IMR-90 (cell line): ENCODE data around the gene MAML1. TPM values are rescaled to one million over a fixed set of nuclear protein-coding genes. Genes with fewer than 3 reads are reported as not detected.
A peak's percentile ranks its signal among the peaks of the same experiment; 100 is the strongest.

Experiments used
- ATAC-seq: fragments of 200-7000 bp; cut with Tn5 transposase; 2 replicates; pipeline ENCODE4 v1.9.1; 2020; ENCODE audit warnings: low read depth, mild to moderate bottlenecking, moderate library complexity
- BruUV-seq: library from RNA; stranded (reverse); fragments of 400-500 nt; replicated peaks from 2 replicates; lab custom pipeline; 2021; lab: Mats Ljungman, UMichigan
- CTCF ChIA-PET: fragments of 300-600 bp; formaldehyde crosslinking; extraction: SDS; loops from one replicate; lab custom pipeline; 2021; ENCODE audit warnings: antibody characterized with exemption; lab: Yijun Ruan, JAX
- POLR2A ChIA-PET: fragments of 300-600 bp; sonication (Branson Sonifier 250); formaldehyde crosslinking; loops from one replicate; lab custom pipeline; 2022; ENCODE audit warnings: antibody characterized with exemption; ENCODE audit not compliant: unreplicated experiment; lab: Charles Lee
- DNase-seq: peaks from one replicate; pipeline ENCODE4 v3.0.0; 2013
- H2AFZ ChIP-seq: replicated peaks from 2 replicates; pipeline ENCODE3; 2013; ENCODE audit warnings: low read length, mild to moderate bottlenecking; ENCODE audit not compliant: poor library complexity
- H2AK5ac ChIP-seq: 2 replicates; pipeline ENCODE4 v1.6.1; 2013; ENCODE audit warnings: low read depth, low read length, inconsistent platforms
- H2AK9ac ChIP-seq: replicated peaks from 2 replicates; pipeline ENCODE3; 2013; ENCODE audit warnings: mild to moderate bottlenecking, low read depth, low read length, moderate library complexity; ENCODE audit not compliant: poor library complexity
- H2BK120ac ChIP-seq: 2 replicates; pipeline ENCODE4 v1.6.1; 2013; ENCODE audit warnings: low read depth, low read length, inconsistent platforms
- H2BK15ac ChIP-seq: 3 replicates; pipeline ENCODE4 v1.6.1; 2013; ENCODE audit warnings: low read depth, low read length, inconsistent platforms
- H2BK20ac ChIP-seq: 2 replicates; pipeline ENCODE4 v1.6.1; 2013; ENCODE audit warnings: low read depth, mild to moderate bottlenecking, inconsistent platforms, low read length, moderate library complexity
- H2BK5ac ChIP-seq: 2 replicates; pipeline ENCODE4 v1.6.1; 2013; ENCODE audit warnings: mild to moderate bottlenecking, low read depth, low read length, inconsistent platforms; ENCODE audit not compliant: poor library complexity, severe bottlenecking
- H3K14ac ChIP-seq: replicated peaks from 2 replicates; pipeline ENCODE4 v1.6.1; 2013; ENCODE audit warnings: low read depth, low read length, inconsistent platforms
- H3K18ac ChIP-seq: 2 replicates; pipeline ENCODE4 v1.6.1; 2013; ENCODE audit warnings: low read depth, low read length, control low read depth
- H3K23ac ChIP-seq: 2 replicates; pipeline ENCODE4 v1.6.1; 2013; ENCODE audit warnings: low read depth, low read length, inconsistent platforms
- H3K27ac ChIP-seq: 2 replicates; pipeline ENCODE4 v1.5.1; 2013; ENCODE audit warnings: mild to moderate bottlenecking, control low read depth, low read length; ENCODE audit not compliant: insufficient read depth
- H3K27me3 ChIP-seq: 2 replicates; pipeline ENCODE4 v1.6.1; 2013; ENCODE audit warnings: low read length; ENCODE audit not compliant: control insufficient read depth, insufficient read depth
- H3K36me3 ChIP-seq: 2 replicates; pipeline ENCODE4 v1.6.1; 2013; ENCODE audit warnings: low read length, mixed read lengths; ENCODE audit not compliant: control insufficient read depth, insufficient read depth
- H3K4ac ChIP-seq: 2 replicates; pipeline ENCODE4 v1.6.1; 2013; ENCODE audit warnings: low read depth, low read length, inconsistent platforms
- H3K4me1 ChIP-seq: 2 replicates; pipeline ENCODE4 v1.6.1; 2013; ENCODE audit warnings: low read length, mixed read lengths; ENCODE audit not compliant: control insufficient read depth, insufficient read depth
- H3K4me2 ChIP-seq: 2 replicates; pipeline ENCODE4 v1.6.1; 2013; ENCODE audit warnings: low read depth, mild to moderate bottlenecking, control low read depth, low read length, moderate library complexity
- H3K4me3 ChIP-seq: 2 replicates; pipeline ENCODE4 v1.5.1; 2013; ENCODE audit warnings: low read depth, mild to moderate bottlenecking, control low read depth, low read length, moderate library complexity; ENCODE audit not compliant: insufficient read depth
- H3K56ac ChIP-seq: 2 replicates; pipeline ENCODE4 v1.6.1; 2013; ENCODE audit warnings: low read length, inconsistent platforms; ENCODE audit not compliant: insufficient read depth; ENCODE audit errors: extremely low read depth
- H3K79me1 ChIP-seq, 2 experiments: 2 replicates each; pipeline ENCODE4 v1.6.1; 2013; ENCODE audit warnings: low read length in 2 of 2, inconsistent platforms in 1 of 2, low read depth in 1 of 2
- H3K9ac ChIP-seq: 2 replicates; pipeline ENCODE4 v1.6.1; 2013; ENCODE audit warnings: low read depth, low read length, control low read depth
- H3K9me1 ChIP-seq: 2 replicates; pipeline ENCODE4 v1.6.1; 2013; ENCODE audit warnings: low read length, inconsistent platforms; ENCODE audit not compliant: insufficient read depth
- H3K9me3 ChIP-seq: 2 replicates; pipeline ENCODE4 v1.6.1; 2013; ENCODE audit warnings: low read length; ENCODE audit not compliant: control insufficient read depth, insufficient read depth
- H4K20me1 ChIP-seq: 2 replicates; pipeline ENCODE4 v1.6.1; 2013; ENCODE audit warnings: low read length, inconsistent platforms; ENCODE audit not compliant: insufficient read depth
- H4K5ac ChIP-seq: 2 replicates; pipeline ENCODE4 v1.6.1; 2013; ENCODE audit warnings: mild to moderate bottlenecking, low read depth, low read length, control low read depth
- H4K8ac ChIP-seq, 2 experiments: 2 replicates each; pipeline ENCODE4 v1.6.1; 2013; ENCODE audit warnings: low read depth in 2 of 2, low read length in 2 of 2, control low read depth in 1 of 2, inconsistent platforms in 1 of 2
- H4K91ac ChIP-seq: 2 replicates; pipeline ENCODE4 v1.6.1; 2013; ENCODE audit warnings: low read depth, low read length, inconsistent platforms; ENCODE audit not compliant: insufficient read depth
- CTCF ChIP-seq: conservative IDR thresholded peaks from 2 replicates; pipeline ENCODE4 v1.5.1; 2012; ENCODE audit warnings: mild to moderate bottlenecking, low read depth, low read length, improper control_type of control experiment
- ELK1 ChIP-seq: fragments of 150-350 bp; IDR thresholded peaks from 2 replicates; pipeline ENCODE4 v1.6.1; 2016; ENCODE audit warnings: low read depth, mild to moderate bottlenecking, low read length, moderate library complexity, borderline replicate concordance
- FOS ChIP-seq: fragments of 150-350 bp; IDR thresholded peaks from 2 replicates; pipeline ENCODE4 v1.6.1; 2016; ENCODE audit warnings: low read depth, low read length
- MAFK ChIP-seq: IDR thresholded peaks from 2 replicates; pipeline ENCODE4 v1.6.1; 2012; ENCODE audit warnings: low read depth, low read length, improper control_type of control experiment
- MXI1 ChIP-seq: IDR thresholded peaks from 2 replicates; pipeline ENCODE4 v1.6.1; 2012; ENCODE audit warnings: low read depth, mild to moderate bottlenecking, low read length, moderate library complexity, borderline replicate concordance
- NFE2L2 ChIP-seq: fragments of 150-350 bp; IDR thresholded peaks from 2 replicates; pipeline ENCODE4 v1.6.1; 2016; ENCODE audit warnings: low read depth, mild to moderate bottlenecking, low read length
- POLR2A ChIP-seq: IDR thresholded peaks from 2 replicates; pipeline ENCODE4 v1.6.1; 2012; ENCODE audit warnings: mild to moderate bottlenecking, low read depth, low read length
- RAD21 ChIP-seq: IDR thresholded peaks from 2 replicates; pipeline ENCODE4 v1.6.1; 2012; ENCODE audit warnings: low read length, improper control_type of control experiment
- RCOR1 ChIP-seq: IDR thresholded peaks from 2 replicates; pipeline ENCODE4 v1.6.1; 2012; ENCODE audit warnings: mild to moderate bottlenecking, low read length, improper control_type of control experiment; ENCODE audit not compliant: insufficient replicate concordance
- RFX5 ChIP-seq: IDR thresholded peaks from 2 replicates; pipeline ENCODE4 v1.8.0; 2012; ENCODE audit warnings: low read depth, mild to moderate bottlenecking, low read length, moderate library complexity
- WGBS, 2 experiments: methylation state at CpG; one replicate each; pipeline versions ENCODE4 v1.1.5 to v1.1.7; 2013; ENCODE audit warnings: missing lambda C conversion rate in 2 of 2; ENCODE audit not compliant: insufficient read length in 1 of 2; ENCODE audit errors: extremely low coverage in 2 of 2; 5-methylcytosine and 5-hydroxymethylcytosine counted together
- dilution Hi-C: fragments of 300-500 bp; cut with HindIII; formaldehyde crosslinking; loops from one replicate; pipeline ENCODE4 v1.14.3; 2018; ENCODE audit warnings: low sequenced_read_pairs; ENCODE audit not compliant: unreplicated experiment
- in situ Hi-C: fragments of 300-500 bp; cut with MboI; formaldehyde crosslinking; loops from 3 replicates; pipeline ENCODE4 v1.14.3; 2019; ENCODE audit warnings: low sequenced_read_pairs, inconsistent platforms, mixed read lengths
- intact Hi-C: fragments of 100-400 bp; cut with micrococcal nuclease; formaldehyde crosslinking; loops from 2 replicates; pipeline ENCODE4 v1.10.0; 2022
- polyA plus RNA-seq, 3 experiments: library from polyadenylated mRNA; depleted of rRNA; stranded (reverse); fragments of >200 nt; gene quantifications; 2 replicates each; pipeline ENCODE4 v1.2.3, GENCODE V29; 2012; ENCODE audit warnings: low replicate concordance in 1 of 3
- total RNA-seq: library from RNA; depleted of rRNA; stranded (reverse); fragments of >200 nt; gene quantifications from 2 replicates; pipeline ENCODE4 v1.2.3, GENCODE V29; 2012

Gene MAML1
- total and polyA plus RNA-seq, 2 of the 4 experiments (the other 2 are of a cell fraction) = 4.7 to 10.2 TPM

DNA sequence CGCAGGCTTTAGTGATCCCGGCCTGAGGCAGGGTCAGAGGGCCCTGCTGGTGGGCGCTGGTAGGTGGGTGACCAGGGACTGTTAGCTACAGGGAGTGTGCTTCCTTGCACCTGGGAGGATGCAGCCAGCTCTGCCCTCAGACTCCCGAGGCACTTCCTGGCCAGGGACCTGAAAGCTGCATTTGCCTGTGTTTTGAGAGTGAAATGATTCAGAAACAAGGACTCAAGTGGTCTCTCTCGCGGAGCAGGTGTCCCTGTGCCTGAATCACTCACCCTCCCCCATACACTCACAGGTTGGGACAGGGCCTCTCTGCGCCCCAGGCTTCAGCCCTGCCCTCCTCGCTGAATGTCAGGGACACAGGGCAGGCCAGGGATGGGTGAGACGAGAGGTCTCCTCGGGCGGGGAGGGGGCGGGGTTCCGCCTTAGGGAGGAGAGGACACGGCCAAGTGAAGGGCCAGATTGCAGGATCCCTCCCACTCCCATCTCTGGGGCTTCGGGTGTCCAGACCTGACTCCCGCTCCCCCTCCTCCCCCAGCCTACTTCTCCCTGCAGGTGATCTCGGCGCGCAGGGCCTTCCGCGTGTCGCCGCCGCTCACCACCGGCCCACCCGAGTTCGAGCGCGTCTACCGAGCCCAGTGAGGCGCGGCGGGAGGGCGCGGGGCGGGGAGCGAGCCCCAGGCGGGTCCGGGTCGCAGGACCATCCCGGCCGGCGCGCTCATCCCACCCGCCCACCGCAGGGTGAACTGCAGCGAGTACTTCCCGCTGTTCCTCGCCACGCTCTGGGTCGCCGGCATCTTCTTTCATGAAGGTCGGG is 62.6 kb downstream of the MAML1 start:
- Histone ChIP-seq H3K27ac (peak overlapping the region; percentile 29; the same call in 1 of the 2 replicates), H3K36me3 (peaks cover 35% of the 10 kb centered on the region), H3K4ac (peak overlapping the region; percentile 44; the same call in 1 of the 2 replicates), H3K4me2 (peak overlapping the region; percentile 91), H4K8ac (peak overlapping the region; percentile 33 to 39; a peak in 2 of 4 replicates), H3K9me1 (no peaks in the 10 kb centered on the region), H2AFZ (peak overlapping the region; percentile 87), H3K56ac (no peak overlapping the region), H2AK9ac (peak overlapping the region; percentile 87), H3K4me3 (peak overlapping the region; percentile 59), H3K79me1 (peaks cover 0 to 12% of the 10 kb centered on the region in 2 experiments; a peak in 1 of 4 replicates), H3K9me3 (no peaks in the 10 kb centered on the region), H3K27me3 (no peaks in the 10 kb centered on the region), H3K18ac (no peak overlapping the region), H4K20me1 (0 out of 2 replicates have a peak, but pooled peaks cover 7% of the 10 kb centered on the region), H4K5ac (no peak overlapping the region), H2BK120ac (no peak overlapping the region), H2BK5ac (no peak overlapping the region), H3K23ac (peak overlapping the region; percentile 39; the same call in 1 of the 2 replicates), H3K4me1 (peaks cover 9% of the 10 kb centered on the region; the same call in 1 of the 2 replicates), H4K91ac (no peak overlapping the region), H2AK5ac (peak overlapping the region; percentile 52; the same call in 1 of the 2 replicates), H3K14ac (no peak overlapping the region), H2BK20ac (no peak overlapping the region), H3K9ac (peak overlapping the region; percentile 60), H2BK15ac (no peak overlapping the region)
- TF ChIP-seq MAFK (no peak), NFE2L2 (no peak), POLR2A (no peak), FOS (no peak), RAD21 (no peak), RFX5 (no peak), CTCF (no peak), RCOR1 (no peak), ELK1 (no peak), MXI1 (no peak)
- in situ Hi-C loops (no loop called here), dilution Hi-C loops (no loop called here), intact Hi-C loops (no loop called here)
- ChIA-PET CTCF (no interaction called here), POLR2A (no interaction called here)
- DNase-seq (no peak), ATAC-seq (no peak; the same call in 1 of the 2 replicates)
- WGBS, 2 experiments = 12% methylated on average over 19 of the region's 53 CpGs; no CpG with 5 or more reads in 1 of the 2 experiments
- no TSS peak for BruUV-seq
